AML-193 (cell line): ENCODE data around the gene CRCP.
"Not testable (repeated sequence)": the region's sequence is repeated elsewhere in the genome, so short reads cannot be mapped to it uniquely, and the experiment has no call there.

Source experiments
- DNase-seq, 2 experiments: peaks; one replicate each; lab custom pipeline; 2025; lab: John Stamatoyannopoulos, UW

Gene CRCP

DNA sequence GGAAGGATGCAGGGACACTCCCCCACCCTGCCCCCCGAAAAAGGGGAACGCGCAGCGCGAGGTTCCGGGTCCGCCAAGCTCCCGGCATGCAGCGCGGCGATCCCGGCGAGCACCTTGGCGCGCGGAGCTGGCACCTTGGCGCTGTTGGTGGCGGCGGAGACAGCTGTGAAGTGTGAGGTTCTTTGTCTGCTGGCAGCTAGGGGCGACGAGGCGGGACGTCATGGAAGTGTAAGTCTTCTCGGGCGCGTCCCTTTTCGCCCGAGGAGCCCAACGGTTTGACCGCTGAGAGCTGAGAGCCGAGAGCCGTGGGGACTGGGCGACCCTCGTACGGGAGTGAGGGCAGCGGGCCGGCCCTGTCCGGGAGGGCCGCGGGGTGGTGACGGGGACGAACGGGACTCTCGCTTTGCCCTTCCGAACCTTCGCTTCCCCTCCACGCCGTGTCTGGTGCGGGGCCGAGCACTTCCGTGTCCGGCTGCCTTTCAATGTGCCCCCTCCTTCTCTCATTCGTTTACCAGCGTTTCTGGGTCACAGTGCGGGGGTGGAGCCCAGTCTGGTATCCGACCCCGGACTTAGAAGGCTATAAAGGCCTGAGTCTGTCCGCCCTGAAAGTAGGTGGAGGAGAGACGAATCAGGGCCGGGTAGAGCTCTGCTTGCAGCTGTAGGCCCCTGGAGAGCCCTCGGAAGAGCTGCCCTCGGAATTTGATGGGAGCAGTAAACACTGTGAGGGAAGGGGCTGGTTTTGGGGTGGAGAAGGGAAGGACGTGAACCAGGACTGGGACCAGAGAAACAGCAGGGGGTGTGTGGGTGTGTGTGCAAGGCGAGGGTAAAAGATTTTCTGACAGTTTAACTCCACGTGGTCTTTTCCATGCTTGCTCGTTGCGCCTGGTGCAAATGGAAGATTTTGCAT lies at the start of gene CRCP:
CRCP (plus strand) TSS at position 105 of the 907 bp plus-strand sequence; CDS start at position 221, 116 bp downstream.
- DNase-seq = peak; percentile 49 to 54

DNA sequence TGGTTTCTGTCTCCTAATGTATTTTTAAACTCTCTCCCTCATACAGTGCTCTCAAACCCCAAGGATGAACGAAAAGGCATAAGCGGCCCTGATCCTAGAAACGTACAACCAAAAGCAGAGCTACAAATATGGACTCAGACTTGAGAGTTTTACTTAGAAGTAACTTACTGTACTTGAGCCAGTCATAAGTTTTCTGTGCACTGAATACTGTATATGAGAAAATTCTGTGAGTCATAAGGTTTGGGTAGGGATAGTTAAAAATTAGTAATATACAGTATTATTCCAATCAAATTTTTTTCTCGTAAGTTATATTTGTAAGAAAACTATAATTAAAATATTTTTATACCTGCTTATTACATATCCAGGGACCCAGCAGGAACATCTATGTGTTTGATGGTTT lies 44.9 kb upstream of the CRCP start:
- DNase-seq = no peak

DNA sequence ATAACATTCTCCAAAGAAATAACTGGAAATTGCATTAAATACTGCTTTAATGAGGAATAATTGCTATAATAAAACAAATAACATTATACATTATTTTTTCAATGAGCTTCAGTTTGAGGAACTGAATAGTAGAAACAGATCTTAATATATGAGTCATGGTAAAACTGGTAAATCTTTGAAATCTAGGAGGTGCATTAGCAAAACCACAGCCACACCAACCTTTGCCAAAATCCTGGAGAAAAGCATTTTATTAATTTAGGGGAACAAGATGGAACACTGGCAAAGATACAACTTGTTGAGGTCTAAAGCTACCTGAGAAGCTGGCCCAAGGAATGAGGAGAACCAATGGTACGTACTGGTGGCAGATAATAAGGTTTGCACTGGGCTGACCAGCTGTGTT lies 44.4 kb upstream of the CRCP start:
- no peak for DNase-seq

- DNase-seq = not testable (repeated sequence)
Measured at GRCh38 chr7:66072208-66072607, 42.4 kb upstream of the CRCP start.

DNA sequence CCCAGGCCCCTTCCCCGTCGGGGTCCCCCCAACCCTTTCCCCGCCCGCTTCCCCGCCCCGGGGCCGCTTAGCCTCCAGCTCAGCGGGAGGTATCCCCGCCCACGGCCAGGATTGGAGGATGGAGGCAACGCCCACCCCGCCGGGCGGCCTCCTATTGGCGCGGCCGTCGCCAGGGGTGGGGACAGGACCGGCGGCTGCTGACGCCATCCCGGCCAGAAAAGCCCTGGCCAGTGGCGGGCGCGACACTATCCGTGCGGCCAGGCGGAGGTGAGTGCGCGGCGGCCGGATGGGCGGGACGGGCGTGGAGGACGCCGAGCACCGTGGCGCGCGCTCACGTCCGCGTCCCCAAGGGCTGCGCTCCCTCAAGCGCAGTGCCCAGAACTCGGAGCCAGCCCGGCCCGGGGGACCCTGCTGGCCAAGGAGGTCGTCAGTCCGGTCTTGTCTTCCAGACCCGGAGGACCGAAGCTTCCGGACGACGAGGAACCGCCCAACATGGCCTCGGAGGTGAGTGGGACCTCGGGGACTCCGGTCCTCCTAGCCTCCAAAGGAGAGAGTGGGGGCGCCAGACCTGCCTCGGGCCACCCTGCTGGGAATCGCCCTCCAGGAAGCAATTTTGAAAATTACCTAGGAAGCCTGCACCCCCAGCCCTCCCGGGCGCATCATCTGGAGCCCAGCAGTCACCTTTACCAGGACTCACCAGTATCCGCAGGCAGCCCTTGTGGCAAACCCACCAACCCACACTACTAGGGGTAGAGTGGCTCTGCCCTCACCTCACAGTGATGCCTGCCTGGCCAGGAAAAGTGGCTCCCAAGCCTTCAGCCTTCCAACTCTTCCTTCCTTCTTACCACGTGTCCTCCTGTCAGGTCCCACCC lies 38.8 kb upstream of the CRCP start, which contains the start of gene ASL:
ASL (plus strand) TSS at position 230 of the 872 bp plus-strand sequence; CDS start at position 493, 263 bp downstream.
- peak; percentile 77 to 85 for DNase-seq

DNA sequence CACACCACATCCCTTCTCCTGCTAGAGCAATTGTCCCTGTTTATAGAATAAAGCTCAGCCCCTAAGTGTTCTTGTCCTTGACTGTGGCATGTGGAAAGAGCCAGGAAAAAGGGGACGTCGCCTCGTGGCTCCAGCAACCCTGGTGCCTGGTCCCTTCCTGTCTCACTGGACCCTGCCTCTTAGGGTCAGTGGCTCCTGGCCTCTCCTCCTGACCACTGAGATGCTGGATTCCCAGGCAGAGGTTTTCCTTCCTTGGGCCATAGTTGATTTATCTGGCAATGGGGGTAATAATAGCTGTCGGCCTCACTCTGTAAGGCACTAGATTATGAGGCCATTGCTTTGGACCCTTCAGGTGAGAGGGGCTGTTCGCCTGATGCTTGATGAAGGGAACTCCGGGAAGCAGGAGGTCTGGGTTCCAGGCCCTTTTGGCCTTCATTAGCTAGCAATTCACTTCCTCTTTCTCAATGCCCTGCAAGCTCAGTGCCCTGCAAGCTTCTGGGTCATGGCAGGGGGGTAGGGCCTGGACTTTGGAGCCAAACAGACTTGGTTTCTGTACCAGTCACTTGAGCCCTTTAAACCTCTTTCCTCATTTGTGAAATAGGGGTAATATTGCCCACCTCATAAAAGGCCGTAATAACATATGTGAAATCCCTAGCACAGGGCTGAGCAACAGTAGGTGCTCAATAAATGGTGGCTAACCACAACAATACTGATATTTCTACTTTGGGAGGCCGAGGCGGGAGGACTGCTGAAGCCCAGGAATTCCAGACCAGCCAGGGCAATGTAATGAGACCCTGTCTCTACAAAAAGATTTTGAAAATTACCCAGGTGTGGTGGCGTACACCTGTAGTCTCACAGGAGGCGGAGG lies 38.0 kb upstream of the CRCP start:
- DNase-seq = peak; percentile 37 to 53

GRCh38 chr7:66078067-66078466 lies 36.6 kb upstream of the CRCP start:
- DNase-seq = no peak

- no peak for DNase-seq
Measured at GRCh38 chr7:66082083-66082482, 32.6 kb upstream of the CRCP start.

GRCh38 chr7:66082886-66083415 lies 31.7 kb upstream of the CRCP start:
- DNase-seq = no peak

DNA sequence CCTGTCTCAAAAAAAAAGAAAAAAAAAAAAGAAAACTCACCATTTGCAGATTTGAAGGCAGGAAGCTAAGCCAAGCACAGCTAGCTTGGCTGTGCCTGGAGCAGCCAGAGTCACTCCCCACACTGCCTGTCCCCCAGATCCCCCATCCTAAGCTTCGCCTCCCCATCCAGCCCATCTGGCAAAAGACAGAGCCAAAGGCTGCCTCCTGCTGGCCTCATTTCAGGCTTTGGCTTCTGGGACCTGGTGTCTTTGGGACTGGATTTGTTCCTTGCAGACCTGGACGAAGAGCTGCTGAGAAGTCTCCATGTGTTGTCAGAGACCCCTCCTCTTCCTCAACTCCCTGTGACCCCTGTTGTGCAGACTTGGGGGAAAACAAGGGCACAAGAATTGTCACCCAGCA lies 31.0 kb upstream of the CRCP start:
- DNase-seq = no peak

DNA sequence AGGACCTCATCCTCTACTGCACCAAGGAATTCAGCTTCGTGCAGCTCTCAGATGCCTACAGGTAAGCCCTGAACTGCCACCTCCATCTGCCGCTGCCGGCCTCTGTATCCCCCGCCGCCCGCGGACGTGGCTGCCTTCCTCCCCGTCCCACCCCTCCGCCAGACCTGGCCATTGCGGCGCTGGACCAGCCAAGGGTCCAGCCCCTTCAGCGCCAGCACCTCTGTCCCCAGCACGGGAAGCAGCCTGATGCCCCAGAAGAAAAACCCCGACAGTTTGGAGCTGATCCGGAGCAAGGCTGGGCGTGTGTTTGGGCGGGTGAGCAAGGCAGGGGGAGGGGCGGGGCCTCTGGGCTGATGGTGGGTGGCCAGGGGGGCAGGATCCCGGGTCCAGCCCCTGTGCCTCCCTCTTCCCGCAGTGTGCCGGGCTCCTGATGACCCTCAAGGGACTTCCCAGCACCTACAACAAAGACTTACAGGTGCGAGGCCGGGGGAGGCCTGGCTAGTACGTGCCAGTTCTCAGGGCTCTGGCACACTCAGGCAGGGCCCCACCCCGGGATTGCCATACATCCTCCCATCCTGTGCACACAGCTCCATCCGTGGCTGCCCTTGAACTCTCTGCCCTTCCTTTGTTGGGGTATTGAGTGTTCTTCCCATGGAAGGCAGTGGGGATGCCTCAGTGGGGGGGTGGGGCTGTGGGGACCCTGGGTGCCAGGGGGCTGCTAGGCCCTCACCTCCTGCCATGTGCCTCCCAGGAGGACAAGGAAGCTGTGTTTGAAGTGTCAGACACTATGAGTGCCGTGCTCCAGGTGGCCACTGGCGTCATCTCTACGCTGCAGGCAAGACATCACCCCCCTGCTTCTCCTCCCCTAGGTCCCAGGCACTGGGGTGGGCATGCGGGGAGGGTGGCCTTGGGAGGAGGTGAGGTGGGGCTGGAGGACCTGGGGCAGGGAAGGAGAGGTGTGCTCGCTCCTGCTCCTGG lies 25.5 kb upstream of the CRCP start:
- no peak for DNase-seq

DNA sequence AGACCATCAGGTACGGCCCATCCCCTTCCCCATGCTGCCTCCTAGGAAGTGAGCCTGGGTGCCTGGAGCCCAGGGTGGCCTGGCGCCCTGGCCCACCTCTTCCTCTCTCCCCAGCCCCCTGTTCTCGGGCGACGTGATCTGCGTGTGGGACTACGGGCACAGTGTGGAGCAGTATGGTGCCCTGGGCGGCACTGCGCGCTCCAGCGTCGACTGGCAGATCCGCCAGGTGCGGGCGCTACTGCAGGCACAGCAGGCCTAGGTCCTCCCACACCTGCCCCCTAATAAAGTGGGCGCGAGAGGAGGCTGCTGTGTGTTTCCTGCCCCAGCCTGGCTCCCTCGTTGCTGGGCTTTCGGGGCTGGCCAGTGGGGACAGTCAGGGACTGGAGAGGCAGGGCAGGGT lies 22.0 kb upstream of the CRCP start:
- no peak for DNase-seq

DNA sequence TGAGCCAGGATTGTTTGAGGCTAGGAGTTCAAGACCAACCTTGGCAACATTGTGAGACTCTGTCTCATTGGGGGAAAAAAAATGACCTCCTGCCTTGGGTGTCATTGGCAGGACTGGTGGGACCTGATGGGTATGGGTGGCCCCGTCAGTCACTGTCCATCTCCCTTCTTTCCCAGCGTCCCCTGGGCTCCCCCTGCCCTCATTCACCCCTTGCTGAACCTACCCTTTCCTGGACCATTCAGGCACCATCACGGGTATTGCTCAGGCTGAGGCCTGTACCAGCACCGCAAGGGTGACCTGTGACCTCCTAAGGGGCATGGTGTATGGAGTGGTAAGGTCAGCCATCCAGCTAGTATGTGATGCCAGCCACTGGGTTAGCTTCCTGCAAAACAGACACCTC lies 19.6 kb upstream of the CRCP start:
- no peak for DNase-seq

DNA sequence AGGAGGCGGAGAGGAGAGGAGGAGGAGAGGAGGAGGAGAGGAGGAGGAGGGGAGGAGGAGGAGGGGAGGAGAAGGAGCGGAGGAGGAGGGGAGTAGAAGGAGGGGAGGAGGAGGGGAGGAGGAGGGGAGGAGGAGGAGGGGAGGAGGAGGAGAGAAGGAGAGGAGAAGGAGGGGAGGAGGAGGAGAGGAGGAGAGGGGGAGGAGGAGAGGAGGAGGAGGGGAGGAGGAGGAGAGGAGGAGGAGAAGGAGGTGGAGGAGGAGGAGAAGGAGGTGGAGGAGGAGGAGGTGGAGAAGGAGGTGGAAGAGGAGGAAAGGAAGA lies 15.5 kb upstream of the CRCP start:
- no peak for DNase-seq

- DNase-seq = peak; percentile 79 to 86
Measured at GRCh38 chr7:66099551-66100407, 14.9 kb upstream of the CRCP start.

GRCh38 chr7:66100408-66101050 lies 14.1 kb upstream of the CRCP start:
- DNase-seq = no peak

- not testable (repeated sequence) for DNase-seq
Measured at GRCh38 chr7:66102168-66102567, 12.5 kb upstream of the CRCP start.

DNA sequence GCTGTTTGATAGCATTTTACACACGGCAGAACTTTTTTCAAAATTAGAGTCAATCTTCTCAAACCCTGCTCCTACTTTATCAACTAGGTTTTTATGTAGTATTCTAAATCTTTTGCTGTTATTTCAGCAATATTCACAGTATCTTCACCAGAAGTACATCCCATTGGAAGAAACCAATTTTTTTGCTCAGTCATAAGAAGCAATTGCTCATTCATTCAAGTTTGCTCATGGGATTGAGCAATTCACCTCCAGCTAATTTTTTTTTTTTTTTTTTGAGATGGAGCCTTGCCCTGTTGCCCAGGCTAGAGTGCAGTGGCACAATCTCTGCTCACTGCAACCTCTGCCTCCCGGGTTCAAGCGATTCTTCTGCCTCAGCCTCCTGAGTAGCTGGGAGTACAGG lies 10.7 kb upstream of the CRCP start:
- peak; percentile 17 to 25 for DNase-seq

DNA sequence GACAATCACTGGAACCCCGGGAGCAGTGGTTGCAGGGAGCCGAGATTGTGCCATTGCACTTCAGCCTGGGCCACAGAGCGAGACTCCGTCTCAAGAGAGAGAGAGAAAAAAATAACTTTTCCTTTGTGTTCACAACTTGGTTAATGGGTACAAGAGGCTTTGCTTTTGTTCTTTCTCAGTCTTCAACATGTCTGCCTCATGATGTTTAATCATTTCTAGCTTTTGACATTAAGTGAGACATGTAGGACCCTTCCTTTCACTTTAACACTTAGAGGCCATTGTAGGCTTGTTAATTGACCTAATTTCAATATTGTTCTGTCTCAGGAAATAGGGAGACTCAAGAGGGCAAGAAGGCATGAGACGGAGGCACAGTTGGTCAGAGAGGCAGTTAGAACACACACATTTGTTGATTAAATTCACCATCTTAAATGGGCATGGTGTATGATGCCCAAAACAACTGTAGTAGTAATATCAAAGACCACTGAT lies 9.3 kb upstream of the CRCP start:
- no peak for DNase-seq
